GM19372 (cell line): ENCODE data around the gene GMNN.

ENCODE experiments used
- ATAC-seq: cut with Tn5 transposase; IDR thresholded peaks from one replicate; pipeline ENCODE4 v1.9.1; 2021; ENCODE audit warnings: mild to moderate bottlenecking, low read depth, moderate library complexity; ENCODE audit not compliant: unreplicated experiment

The GMNN gene

DNA sequence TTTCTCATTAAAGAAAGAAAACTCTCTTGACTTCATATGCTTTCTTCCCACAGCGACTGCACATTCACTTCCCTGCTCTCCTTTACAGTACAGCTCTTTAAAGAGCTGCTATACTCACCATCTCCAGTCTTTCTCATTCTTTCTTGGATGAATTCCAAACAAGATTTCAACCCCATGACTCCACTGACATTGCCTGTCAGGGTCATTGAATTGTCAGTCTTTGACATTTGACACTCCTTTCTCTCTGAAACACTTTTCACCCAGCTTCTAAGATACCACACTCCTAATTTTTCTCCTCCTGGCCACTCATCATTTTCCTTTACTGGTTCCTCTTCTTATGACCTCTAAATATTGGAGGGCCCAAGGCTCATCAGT is 24.8 kb downstream of the GMNN start:
- ATAC-seq = no peak

DNA sequence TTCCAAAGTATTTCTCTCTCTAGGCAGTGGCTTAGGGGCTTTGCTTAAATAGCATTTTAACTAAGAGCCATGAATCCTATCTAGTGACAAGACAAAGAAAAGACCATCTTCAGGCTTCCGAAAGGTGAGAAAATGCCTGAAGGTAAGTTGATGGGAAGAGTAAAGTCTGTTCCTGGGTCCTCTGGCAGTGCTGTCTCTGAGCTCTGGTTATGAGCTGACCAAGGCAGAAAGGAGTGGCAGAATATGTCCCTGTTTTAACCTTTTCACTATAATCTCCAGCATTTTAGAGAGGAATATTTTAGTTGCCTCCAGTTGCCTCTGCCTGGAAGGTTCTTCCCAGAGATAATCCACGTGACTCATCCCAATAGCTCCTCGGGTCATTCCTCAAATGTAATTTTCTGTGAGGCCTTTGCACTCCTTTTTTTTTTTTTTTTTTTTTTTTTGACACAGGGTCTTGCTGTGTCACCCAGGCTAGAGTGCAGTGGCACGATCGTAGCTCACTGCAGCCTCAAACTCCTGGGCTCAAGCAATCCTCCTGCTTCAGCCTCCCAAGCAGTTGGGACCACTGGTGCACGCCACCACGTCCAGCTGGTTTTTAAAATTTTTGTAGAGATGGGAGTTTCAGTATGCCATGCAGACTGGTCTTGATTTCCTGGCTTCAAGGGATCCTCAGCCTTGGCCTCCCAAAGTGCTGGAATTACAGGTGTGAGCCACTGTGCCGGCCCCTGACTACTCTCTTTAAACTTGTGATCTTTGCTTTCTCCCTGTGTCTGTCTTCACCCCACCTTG is 27.7 kb downstream of the GMNN start:
- no peak for ATAC-seq

DNA sequence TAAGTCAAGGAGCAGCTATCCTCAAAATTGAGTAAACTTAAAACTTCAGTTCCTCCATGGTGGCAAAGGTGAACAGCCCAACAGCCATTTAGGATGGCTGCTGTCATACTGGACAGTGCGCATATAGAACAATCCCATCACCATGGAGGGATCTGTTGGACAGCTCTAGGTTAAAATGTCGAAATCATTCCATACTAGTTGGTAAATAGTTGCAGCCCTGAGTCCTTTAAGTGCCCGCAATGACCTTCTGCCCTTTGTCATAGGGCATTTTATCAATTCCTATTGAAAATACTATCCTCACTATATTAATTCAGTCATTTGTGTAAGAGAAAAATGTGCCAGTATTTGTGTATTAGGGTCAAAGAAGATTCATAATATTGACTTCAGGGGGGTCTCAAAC is 32.8 kb downstream of the GMNN start:
- no peak for ATAC-seq

DNA sequence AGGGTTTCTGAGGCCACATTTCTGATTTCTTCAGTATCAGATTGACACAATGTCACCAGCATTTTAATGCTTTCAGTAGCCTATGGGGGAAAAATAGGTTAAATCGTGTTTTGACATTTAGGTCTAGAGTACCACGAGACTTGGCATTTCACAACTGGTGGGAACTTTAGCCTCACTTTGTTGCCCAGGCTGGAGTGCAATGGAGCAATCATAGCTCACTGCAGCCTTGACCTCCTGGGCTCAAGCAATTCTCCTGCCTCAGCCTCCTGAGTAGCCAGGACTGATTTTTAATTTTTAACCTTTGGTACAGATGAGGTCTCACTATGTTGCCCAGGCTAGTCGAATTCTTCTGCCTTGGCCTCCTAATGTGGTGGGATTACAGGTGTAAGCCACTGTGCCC is 35.0 kb downstream of the GMNN start:
- no peak for ATAC-seq

- no peak for ATAC-seq
Measured at GRCh38 chr6:24818346-24818745, 43.6 kb downstream of the GMNN start.

DNA sequence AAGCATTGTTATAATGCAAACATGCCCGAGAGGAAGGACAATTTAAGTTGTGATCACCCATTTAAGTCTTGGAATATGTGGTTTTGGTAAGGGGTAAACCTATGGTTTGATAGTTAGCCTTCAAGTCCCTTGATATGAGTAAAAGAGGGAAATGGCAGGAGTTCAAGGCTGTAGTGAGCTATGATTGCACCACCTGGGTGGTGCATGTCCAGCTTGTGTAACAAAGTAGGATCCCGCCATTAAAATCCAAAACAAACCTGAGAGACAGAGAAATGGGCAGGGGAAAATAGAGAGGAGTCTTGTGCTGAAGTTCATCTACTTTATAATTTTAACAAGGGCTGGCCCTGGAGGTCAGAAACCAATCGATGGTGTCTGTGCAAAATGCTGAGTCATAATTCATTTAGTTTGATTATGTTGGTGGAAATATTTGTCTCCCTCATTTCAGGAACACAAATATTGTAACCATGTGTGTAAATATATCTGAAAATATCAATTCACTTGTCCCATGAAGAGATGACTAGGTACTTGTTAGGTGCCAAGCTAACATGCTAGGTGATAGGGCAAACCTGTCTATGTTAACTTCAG is 47.2 kb downstream of the GMNN start:
- no peak for ATAC-seq

DNA sequence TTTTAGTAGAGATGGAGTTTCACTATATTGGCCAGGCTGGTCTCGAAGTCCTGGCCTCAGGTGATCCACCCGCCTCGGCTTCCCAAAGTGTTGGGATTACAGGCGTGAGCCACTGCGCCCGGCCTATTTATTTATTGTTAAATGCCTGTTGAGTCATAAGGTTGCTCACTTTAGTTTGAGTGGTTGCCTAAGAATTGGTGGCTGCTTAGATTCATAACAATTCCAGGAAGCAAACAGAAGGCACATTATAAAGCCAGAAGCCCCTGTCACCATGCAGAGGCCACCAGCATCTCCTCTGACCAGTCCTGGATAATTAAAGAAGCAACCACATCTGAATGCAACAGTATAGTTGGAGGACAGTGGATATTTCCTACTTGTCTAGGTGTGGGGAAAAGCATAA is 48.0 kb downstream of the GMNN start:
- ATAC-seq = no peak

DNA sequence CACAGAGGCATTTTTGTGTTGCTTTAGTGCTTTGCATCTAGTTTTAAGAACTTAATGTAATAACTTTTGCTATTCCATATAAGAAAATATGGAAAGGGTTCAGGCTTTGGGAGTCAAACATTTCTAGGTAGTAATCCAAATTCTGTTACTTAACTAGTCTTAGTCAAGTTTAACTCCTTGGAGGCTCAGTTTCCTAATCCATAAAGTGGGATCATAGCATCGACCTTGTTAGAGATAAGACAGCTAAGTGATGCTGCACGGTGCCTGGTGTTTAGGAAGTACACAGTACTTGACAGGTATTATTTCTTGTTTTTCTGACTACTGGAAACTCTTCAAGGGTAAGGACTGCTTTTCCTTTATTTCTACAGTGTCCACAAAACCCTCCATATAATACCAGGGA is 48.4 kb downstream of the GMNN start:
- no peak for ATAC-seq

GRCh38 chr6:24824142-24824938 is 49.6 kb downstream of the GMNN start:
- ATAC-seq = no peak

GRCh38 chr6:24825130-24825630 is 50.4 kb downstream of the GMNN start:
- no peak for ATAC-seq

GRCh38 chr6:24827162-24827561 is 52.4 kb downstream of the GMNN start:
- ATAC-seq = no peak

DNA sequence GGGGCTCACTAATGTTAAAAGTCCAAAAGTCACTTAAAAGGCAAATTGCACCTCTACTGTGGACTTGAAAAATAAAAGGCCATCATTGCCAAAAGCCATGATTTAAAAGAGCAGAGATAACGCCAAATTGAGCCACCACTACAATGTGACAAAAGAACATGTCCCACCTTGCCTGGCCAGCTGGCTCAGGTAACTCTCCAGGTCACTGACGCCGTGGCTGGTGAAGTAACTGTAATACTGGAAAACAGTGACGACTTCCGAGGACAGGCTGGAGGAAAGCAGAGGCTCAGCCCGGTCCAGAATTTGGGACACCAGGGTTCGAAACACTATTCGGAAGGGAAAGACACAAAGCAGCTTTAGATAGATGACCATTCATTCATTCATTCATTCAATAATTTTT is 53.2 kb downstream of the GMNN start:
- no peak for ATAC-seq

- no peak for ATAC-seq
Measured at GRCh38 chr6:24829657-24830056, 54.9 kb downstream of the GMNN start.

GRCh38 chr6:24831771-24832716 is 57.3 kb downstream of the GMNN start:
- no peak for ATAC-seq

DNA sequence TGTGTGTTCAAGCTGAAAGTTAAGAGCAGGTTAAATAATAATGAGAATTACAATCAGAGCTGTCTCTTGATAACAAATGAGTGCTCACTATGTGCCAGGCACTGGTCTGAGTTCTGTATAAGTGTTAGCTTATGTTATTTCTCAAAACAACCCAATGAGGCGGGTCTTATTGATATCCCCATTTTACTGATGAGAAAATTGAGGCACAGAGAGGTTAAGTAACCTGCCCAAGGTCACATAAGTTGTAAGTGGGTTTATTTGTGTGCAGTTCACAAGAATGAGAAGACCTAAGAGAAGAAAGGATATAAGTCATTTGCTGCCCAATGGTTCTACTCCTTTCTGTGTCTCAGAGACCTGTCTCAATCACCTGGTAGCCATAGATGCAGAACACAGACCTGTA is 58.1 kb downstream of the GMNN start:
- ATAC-seq = no peak

DNA sequence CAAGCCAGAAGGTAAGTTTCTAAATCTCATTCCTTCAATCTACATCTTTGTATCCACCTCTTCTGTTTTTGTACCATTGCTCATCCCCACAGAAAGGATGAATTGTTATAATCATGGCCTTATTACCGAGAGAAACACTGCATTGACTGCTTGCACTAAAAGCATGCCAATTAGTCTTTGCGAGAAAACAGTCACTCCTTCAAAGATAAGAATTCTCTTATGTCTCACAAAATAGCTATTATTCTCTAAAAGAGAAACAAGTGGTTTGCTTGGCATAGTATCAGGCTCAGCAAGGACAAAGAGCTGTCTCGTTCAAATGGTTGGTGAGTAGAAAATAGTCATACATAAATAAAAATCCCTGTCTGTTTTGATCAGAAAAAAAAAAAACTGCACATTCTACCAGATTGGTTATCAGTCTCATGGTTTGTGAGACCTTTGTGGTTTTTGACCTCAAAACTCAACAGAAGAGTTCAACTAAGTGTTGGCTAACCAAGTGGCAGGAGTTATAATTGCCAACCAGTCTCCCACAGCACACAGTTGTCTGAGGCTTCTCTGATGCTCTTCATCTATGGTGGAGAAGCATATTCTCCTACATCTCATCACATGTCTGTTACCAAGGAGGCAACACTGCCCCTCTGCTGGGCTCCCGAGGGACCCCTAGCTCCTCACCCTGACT is 59.1 kb downstream of the GMNN start:
- no peak for ATAC-seq
